Upper lobe of right lung (tissue), 1 donor: ENCODE measurements around the gene SHC4. TPM values are rescaled to one million over a fixed set of nuclear protein-coding genes. Genes with fewer than 3 reads are reported as not detected.

ENCODE experiments used
- ATAC-seq: fragments of 200-7000 bp; cut with Tn5 transposase; one replicate; pipeline ENCODE4 v1.9.1; 2020; ENCODE audit warnings: mild to moderate bottlenecking, moderate library complexity
- DNase-seq: peaks from one replicate; pipeline ENCODE4 v3.0.0-alpha.2; 2020
- H3K27ac ChIP-seq: fragments of 200-600 bp; one replicate; pipeline ENCODE4 v1.8.0; 2022
- H3K27me3 ChIP-seq: fragments of 200-600 bp; one replicate; pipeline ENCODE4 v1.8.0; 2022; ENCODE audit warnings: mild to moderate bottlenecking
- H3K36me3 ChIP-seq: fragments of 200-600 bp; one replicate; pipeline ENCODE4 v1.8.0; 2022
- H3K4me1 ChIP-seq: fragments of 200-600 bp; one replicate; pipeline ENCODE4 v1.8.0; 2022
- H3K4me3 ChIP-seq: fragments of 200-600 bp; one replicate; pipeline ENCODE4 v1.8.0; 2022; ENCODE audit warnings: mild to moderate bottlenecking
- H3K9me3 ChIP-seq: fragments of 200-600 bp; one replicate; pipeline ENCODE4 v1.8.0; 2022
- CTCF ChIP-seq: fragments of 200-600 bp; IDR thresholded peaks from one replicate; pipeline ENCODE4 v1.8.0; 2022; ENCODE audit warnings: antibody characterized with exemption
- intact Hi-C: fragments of 100-400 bp; cut with DNase I; formaldehyde crosslinking; loops from one replicate; pipeline ENCODE4 v1.11.0; 2022
- total RNA-seq: library from RNA; stranded (reverse); fragmentation: NEBNext Ultra II Directional; extraction: Animal tissue kit (Norgen Biotek cat#: 25700); gene quantifications from one replicate; pipeline ENCODE4 v1.2.1, GENCODE V29; 2021
- donor health status: DM: no; HTN: yes; CAD: no; lungs with severe emphysema.

Gene SHC4
- total RNA-seq, 1 donor from 2014 or later: 0.32 TPM

GRCh38 chr15:48781481-48782081 lies 182.1 kb downstream of the SHC4 start:
- intact Hi-C loops: no loop called here
- DNase-seq: no peak
- Histone ChIP-seq H3K36me3 (peaks cover 7% of the 10 kb centered on the region), H3K4me3 (no peak overlapping the region), H3K9me3 (no peaks in the 10 kb centered on the region), H3K27ac (no peak overlapping the region), H3K4me1 (no peaks in the 10 kb centered on the region), H3K27me3 (no peaks in the 10 kb centered on the region)
- no peak for TF ChIP-seq CTCF
- no peak for ATAC-seq

- Histone ChIP-seq H3K9me3 (no peaks in the 10 kb centered on the region), H3K4me3 (no peak overlapping the region), H3K36me3 (peaks cover 7% of the 10 kb centered on the region), H3K27me3 (no peaks in the 10 kb centered on the region), H3K27ac (no peak overlapping the region), H3K4me1 (no peaks in the 10 kb centered on the region)
- ATAC-seq (no peak), DNase-seq (no peak)
- intact Hi-C loops: no loop called here
- TF ChIP-seq CTCF: no peak
Observed at GRCh38 chr15:48781017-48781416, 182.7 kb downstream of the SHC4 start.

GRCh38 chr15:48778331-48778730 lies 185.4 kb downstream of the SHC4 start:
- Histone ChIP-seq H3K27ac (no peak overlapping the region), H3K27me3 (no peaks in the 10 kb centered on the region), H3K4me3 (no peak overlapping the region), H3K36me3 (peaks cover 7% of the 10 kb centered on the region), H3K4me1 (no peaks in the 10 kb centered on the region), H3K9me3 (no peaks in the 10 kb centered on the region)
- no peak for DNase-seq
- intact Hi-C loops: no loop called here
- no peak for ATAC-seq
- TF ChIP-seq CTCF: no peak

GRCh38 chr15:48777645-48778330 lies 185.9 kb downstream of the SHC4 start:
- no peak for TF ChIP-seq CTCF
- no peak overlapping the region for H3K27ac ChIP-seq
- H3K4me1 ChIP-seq: no peaks in the 10 kb centered on the region
- intact Hi-C loops: no loop called here
- H3K4me3 ChIP-seq: no peak overlapping the region
- ATAC-seq (no peak), DNase-seq (no peak)
- no peaks in the 10 kb centered on the region for H3K27me3 ChIP-seq
- no peaks in the 10 kb centered on the region for H3K9me3 ChIP-seq
- H3K36me3 ChIP-seq: peaks cover 7% of the 10 kb centered on the region

GRCh38 chr15:48775546-48775945 lies 188.2 kb downstream of the SHC4 start:
- no peak for DNase-seq
- no peaks in the 10 kb centered on the region for H3K9me3 ChIP-seq
- no peak overlapping the region for H3K4me3 ChIP-seq
- no peak for ATAC-seq
- H3K27ac ChIP-seq: no peak overlapping the region
- H3K36me3 ChIP-seq: peaks cover under 1% of the 10 kb centered on the region
- H3K27me3 ChIP-seq: no peaks in the 10 kb centered on the region
- no peak for TF ChIP-seq CTCF
- intact Hi-C loops: no loop called here
- H3K4me1 ChIP-seq: no peaks in the 10 kb centered on the region
